ENCODE data around the gene MOCOS.

Gene MOCOS

DNA sequence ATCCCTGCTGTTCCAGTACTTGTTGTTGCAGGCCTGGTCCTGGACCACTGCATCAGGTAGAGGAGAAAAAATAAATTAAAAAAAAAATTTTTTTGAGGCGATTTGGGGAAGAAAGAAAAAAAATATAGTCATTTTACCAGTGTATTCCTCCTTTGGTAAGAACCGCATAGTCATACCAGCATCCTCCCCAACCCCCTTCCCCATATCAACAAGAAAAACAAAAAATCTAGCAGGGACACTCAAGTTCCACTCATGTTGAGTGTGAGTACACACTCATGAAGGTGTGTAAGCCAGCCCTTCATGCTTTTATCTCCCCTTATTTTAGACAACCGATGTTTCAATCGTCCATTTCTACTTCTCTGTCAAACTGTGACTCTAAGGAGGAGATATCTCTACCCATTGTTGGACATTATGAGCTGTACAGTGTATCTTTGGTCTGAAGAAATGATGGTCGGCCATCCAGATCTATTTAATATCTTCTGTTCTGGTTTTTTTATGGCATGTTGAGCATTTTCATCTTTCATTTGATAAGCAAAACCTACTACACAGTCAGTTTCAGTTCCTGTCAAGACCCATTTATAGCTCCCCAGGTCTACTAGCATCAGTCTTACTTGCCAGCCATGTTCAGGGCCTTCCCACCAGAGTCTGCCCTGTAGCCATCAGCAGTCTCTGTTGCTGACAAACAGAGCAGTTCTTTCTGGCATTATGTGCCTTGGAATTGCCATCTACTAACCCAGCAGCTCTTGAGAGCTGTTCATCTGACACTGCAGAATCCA lies 37.6 kb upstream of the MOCOS start:
- peaks cover 57% of the 10 kb centered on the region for H3K36me3 ChIP-seq
- no peak overlapping the region for H3K4me3 ChIP-seq (ENCODE audit: low read depth in 1 of 2, low read length in 1 of 2)
- no peak overlapping the region for H3K27ac ChIP-seq
- no peaks in the 10 kb centered on the region for H3K9me3 ChIP-seq
- no peaks in the 10 kb centered on the region for H3K27me3 ChIP-seq
- TF ChIP-seq, protein P1, sequence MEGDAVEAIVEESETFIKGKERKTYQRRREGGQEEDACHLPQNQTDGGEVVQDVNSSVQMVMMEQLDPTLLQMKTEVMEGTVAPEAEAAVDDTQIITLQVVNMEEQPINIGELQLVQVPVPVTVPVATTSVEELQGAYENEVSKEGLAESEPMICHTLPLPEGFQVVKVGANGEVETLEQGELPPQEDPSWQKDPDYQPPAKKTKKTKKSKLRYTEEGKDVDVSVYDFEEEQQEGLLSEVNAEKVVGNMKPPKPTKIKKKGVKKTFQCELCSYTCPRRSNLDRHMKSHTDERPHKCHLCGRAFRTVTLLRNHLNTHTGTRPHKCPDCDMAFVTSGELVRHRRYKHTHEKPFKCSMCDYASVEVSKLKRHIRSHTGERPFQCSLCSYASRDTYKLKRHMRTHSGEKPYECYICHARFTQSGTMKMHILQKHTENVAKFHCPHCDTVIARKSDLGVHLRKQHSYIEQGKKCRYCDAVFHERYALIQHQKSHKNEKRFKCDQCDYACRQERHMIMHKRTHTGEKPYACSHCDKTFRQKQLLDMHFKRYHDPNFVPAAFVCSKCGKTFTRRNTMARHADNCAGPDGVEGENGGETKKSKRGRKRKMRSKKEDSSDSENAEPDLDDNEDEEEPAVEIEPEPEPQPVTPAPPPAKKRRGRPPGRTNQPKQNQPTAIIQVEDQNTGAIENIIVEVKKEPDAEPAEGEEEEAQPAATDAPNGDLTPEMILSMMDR (IDR thresholded peaks at IDR 0.05) = no peak
- H3K4me1 ChIP-seq (ENCODE audit: control insufficient read depth in 1 of 2, insufficient read depth in 1 of 2, low read depth in 1 of 2, low read length in 1 of 2) = no peaks in the 10 kb centered on the region

DNA sequence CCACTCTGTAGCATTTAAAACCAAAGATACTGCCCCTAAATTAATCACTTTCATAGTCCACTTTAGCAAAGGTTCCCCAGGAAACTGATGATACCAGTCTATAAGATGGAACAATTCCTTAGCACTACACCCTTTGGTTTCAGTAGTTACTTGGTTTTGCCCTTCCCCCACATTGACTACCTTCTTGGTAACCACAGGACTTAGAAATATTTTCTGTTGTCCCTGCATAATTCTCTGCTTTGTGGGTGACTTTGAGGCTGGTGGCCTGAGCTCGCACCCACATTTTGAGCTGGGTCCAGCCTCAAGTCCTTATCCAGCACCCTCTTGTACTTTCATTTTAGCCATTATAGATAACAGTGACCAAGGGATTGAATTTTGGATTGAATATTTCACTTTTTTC lies 34.5 kb upstream of the MOCOS start:
- Histone ChIP-seq H3K4me3 (ENCODE audit: low read depth in 1 of 2, low read length in 1 of 2) (no peak overlapping the region), H3K27ac (no peak overlapping the region), H3K9me3 (no peaks in the 10 kb centered on the region), H3K27me3 (no peaks in the 10 kb centered on the region), H3K36me3 (peaks cover 62% of the 10 kb centered on the region), H3K4me1 (ENCODE audit: control insufficient read depth in 1 of 2, insufficient read depth in 1 of 2, low read depth in 1 of 2, low read length in 1 of 2) (no peaks in the 10 kb centered on the region)
- TF ChIP-seq, protein P1 (IDR thresholded peaks at IDR 0.05) = no peak

DNA sequence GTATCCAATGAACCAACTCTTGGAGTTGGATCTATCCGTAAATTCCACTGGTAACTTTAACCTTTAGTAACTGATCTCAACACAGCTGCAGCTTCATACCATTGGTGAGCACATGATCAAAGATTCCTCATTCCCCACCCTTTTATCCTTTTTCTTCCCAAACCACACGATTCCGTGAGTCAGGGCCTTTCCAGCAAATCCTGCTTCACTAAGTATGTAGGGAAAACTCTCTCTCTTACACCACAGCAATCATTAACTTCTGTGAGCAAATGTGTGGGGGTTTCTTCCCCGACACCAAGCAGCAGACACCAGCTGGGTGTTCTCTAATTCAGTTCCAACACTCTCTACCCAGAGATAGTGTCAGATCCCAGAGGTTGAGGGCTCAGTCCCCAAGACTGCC lies 34.1 kb upstream of the MOCOS start:
- H3K27me3 ChIP-seq = no peaks in the 10 kb centered on the region
- H3K36me3 ChIP-seq = peaks cover 62% of the 10 kb centered on the region
- H3K4me3 ChIP-seq (ENCODE audit: low read depth in 1 of 2, low read length in 1 of 2) = no peak overlapping the region
- no peak overlapping the region for H3K27ac ChIP-seq
- H3K4me1 ChIP-seq (ENCODE audit: control insufficient read depth in 1 of 2, insufficient read depth in 1 of 2, low read depth in 1 of 2, low read length in 1 of 2) = no peaks in the 10 kb centered on the region
- H3K9me3 ChIP-seq = no peaks in the 10 kb centered on the region
- TF ChIP-seq, protein P1 (IDR thresholded peaks at IDR 0.05) = no peak

DNA sequence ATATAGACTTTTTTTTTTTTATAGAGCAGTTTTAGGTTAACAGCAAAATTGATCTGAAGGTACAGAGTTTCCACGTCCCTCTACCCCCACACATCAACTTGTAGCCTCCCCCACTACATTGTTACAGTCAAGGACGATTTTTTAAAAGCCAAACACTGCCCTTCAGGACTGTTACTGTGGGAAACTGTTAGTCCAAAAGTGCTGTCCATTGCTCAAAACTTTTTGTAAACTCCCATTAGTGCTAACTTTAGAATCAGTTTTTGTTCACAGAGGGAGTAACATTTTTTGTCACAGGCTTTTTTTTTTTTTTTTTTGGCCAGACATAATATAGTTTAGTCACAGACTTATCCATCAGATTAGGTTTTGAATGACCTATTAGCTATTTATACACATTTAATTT lies 33.5 kb upstream of the MOCOS start:
- no peaks in the 10 kb centered on the region for H3K4me1 ChIP-seq (ENCODE audit: control insufficient read depth in 1 of 2, insufficient read depth in 1 of 2, low read depth in 1 of 2, low read length in 1 of 2)
- TF ChIP-seq, protein P1 (IDR thresholded peaks at IDR 0.05) = no peak
- H3K4me3 ChIP-seq (ENCODE audit: low read depth in 1 of 2, low read length in 1 of 2) = no peak overlapping the region
- H3K27me3 ChIP-seq = no peaks in the 10 kb centered on the region
- H3K9me3 ChIP-seq = no peaks in the 10 kb centered on the region
- H3K27ac ChIP-seq = no peak overlapping the region
- H3K36me3 ChIP-seq = peaks cover 65% of the 10 kb centered on the region

DNA sequence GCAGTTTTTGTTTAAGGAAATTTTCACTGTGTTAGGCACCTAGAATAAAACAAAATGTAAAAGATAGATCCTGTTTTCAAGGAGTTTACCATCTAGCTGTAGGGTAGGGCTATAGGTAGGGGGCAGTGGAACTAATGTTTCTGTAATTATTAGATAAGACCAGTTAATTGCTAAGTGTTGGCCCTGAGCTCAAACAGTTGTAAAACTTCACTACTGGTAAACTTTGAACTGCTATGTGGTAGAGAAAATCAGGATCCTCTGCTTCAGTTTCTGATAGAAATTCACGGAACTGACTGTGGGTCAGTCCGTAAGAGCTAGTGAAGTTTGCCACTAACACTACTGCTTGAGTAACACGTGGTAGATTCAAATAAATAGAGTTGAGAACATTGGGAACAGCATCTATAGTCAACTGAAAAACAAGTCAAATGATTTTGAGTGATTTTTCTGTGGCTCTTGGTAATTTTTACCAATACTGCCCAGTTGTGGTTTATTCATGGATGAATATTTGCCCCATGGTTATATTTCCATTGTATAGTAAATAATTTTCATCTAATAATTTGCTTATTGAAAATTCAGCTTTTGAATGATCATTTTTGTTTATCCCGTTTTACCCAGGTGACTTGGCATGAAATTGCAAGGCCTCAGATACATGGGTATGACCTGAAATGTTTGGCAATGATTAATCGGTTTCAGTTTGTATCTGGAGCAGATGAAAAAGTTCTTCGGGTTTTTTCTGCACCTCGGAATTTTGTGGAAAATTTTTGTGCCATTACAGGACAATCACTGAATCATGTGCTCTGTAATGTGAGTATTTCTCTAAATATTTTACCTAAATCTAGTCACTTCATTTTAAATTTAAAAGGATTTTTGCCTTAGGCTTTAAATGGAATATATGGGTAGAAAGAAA lies 31.2 kb upstream of the MOCOS start:
- Histone ChIP-seq H3K4me1 (ENCODE audit: control insufficient read depth in 1 of 2, insufficient read depth in 1 of 2, low read depth in 1 of 2, low read length in 1 of 2) (no peaks in the 10 kb centered on the region), H3K27ac (no peak overlapping the region), H3K4me3 (ENCODE audit: low read depth in 1 of 2, low read length in 1 of 2) (no peak overlapping the region), H3K9me3 (no peaks in the 10 kb centered on the region), H3K36me3 (peaks cover 79% of the 10 kb centered on the region), H3K27me3 (no peaks in the 10 kb centered on the region)
- TF ChIP-seq, protein P1 (IDR thresholded peaks at IDR 0.05) = no peak

Measured in neutrophil (primary cell).